KMS-11 (cell line): ENCODE measurements around the gene PRPF40B.
A peak's percentile ranks its signal among the peaks of the same experiment; 100 is the strongest.

Experiments
- H2AFZ ChIP-seq: fragments of 200-600 bp; sonication (generic); 2 replicates; pipeline ENCODE4 v1.6.1; 2016; ENCODE audit warnings: antibody characterized with exemption, mixed run types, low read depth
- H3K27ac ChIP-seq: fragments of 200-600 bp; sonication (generic); 2 replicates; pipeline ENCODE4 v1.6.1; 2016; ENCODE audit warnings: mild to moderate bottlenecking, mixed run types
- H3K27me3 ChIP-seq: fragments of 200-600 bp; sonication (generic); 2 replicates; pipeline ENCODE4 v1.6.1; 2017; ENCODE audit warnings: mild to moderate bottlenecking, low read depth, mixed run types, moderate library complexity; ENCODE audit not compliant: insufficient read depth
- H3K36me3 ChIP-seq: fragments of 200-600 bp; sonication (generic); 2 replicates; pipeline ENCODE4 v1.6.1; 2017; ENCODE audit warnings: mild to moderate bottlenecking, mixed run types; ENCODE audit not compliant: insufficient read depth
- H3K4me1 ChIP-seq: fragments of 200-600 bp; sonication (generic); 2 replicates; pipeline ENCODE4 v1.6.1; 2016; ENCODE audit warnings: mild to moderate bottlenecking, low read depth, mixed run types; ENCODE audit not compliant: poor library complexity, severe bottlenecking
- H3K4me2 ChIP-seq: fragments of 200-600 bp; sonication (generic); 2 replicates; pipeline ENCODE4 v1.7.0; 2016; ENCODE audit warnings: mild to moderate bottlenecking, mixed run types
- H3K4me3 ChIP-seq: fragments of 200-600 bp; sonication (generic); IDR thresholded peaks from 2 replicates; pipeline ENCODE4 v1.6.1; 2017; ENCODE audit warnings: low read depth, low read length, mixed read lengths; ENCODE audit not compliant: insufficient read depth
- H3K79me2 ChIP-seq: fragments of 200-600 bp; sonication (generic); 2 replicates; pipeline ENCODE4 v1.6.1; 2016; ENCODE audit warnings: low read depth, mixed run types; ENCODE audit not compliant: insufficient read depth
- H3K9ac ChIP-seq: fragments of 200-600 bp; sonication (generic); 2 replicates; pipeline ENCODE4 v1.6.1; 2016; ENCODE audit warnings: mild to moderate bottlenecking, mixed run types
- H4K20me1 ChIP-seq: fragments of 200-600 bp; sonication (generic); 2 replicates; pipeline ENCODE4 v1.6.1; 2016; ENCODE audit warnings: mild to moderate bottlenecking, mixed run types; ENCODE audit not compliant: insufficient read depth
- TF ChIP-seq, protein P1 (sequence below): fragments of 200-600 bp; sonication (generic); conservative IDR thresholded peaks from 2 replicates; pipeline ENCODE4 v1.6.1; 2017; ENCODE audit warnings: low read depth, mild to moderate bottlenecking, antibody characterized with exemption, low read length, moderate library complexity, mixed read lengths

PRPF40B gene

DNA sequence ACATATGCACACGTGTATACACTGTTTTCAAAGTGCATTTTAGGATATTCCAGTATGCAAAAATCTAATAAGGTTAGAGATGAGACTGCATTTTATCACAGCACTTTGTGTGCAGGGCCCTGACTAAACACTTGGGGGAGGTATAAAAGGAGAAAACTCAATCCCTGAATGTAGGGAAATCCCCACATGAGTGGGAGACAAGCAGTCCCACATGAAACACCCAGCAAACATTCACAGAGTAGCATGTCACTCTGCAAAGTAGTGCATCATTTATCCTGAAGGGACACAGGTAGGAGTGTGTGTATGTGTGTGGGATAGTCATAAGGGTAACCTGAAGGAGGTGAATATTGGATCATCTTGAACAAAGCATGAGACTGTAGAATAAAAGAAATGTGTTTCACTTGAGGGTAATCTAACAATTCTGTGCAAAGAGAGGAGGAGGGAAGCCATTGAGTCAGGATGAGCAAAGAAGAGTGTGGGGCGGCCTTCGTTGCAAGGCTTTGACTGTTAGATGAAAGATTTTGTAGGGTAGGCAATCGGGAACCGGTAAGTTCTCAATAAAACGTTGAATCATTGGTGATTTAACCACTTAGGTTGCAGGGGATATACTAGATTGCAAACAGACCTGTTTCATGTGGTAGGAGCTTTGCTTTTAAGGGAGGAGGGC, 2.9 kb downstream of the PRPF40B start:
- no peak overlapping the region for H3K4me2 ChIP-seq
- H3K4me1 ChIP-seq, result peaks cover 33% of the 10 kb centered on the region
- no peak overlapping the region for H3K4me3 ChIP-seq
- no peaks in the 10 kb centered on the region for H3K36me3 ChIP-seq
- no peaks in the 10 kb centered on the region for H4K20me1 ChIP-seq
- no peaks in the 10 kb centered on the region for H3K79me2 ChIP-seq
- H3K27ac ChIP-seq, result no peak overlapping the region
- H2AFZ ChIP-seq, result no peak overlapping the region
- TF ChIP-seq, protein P1, sequence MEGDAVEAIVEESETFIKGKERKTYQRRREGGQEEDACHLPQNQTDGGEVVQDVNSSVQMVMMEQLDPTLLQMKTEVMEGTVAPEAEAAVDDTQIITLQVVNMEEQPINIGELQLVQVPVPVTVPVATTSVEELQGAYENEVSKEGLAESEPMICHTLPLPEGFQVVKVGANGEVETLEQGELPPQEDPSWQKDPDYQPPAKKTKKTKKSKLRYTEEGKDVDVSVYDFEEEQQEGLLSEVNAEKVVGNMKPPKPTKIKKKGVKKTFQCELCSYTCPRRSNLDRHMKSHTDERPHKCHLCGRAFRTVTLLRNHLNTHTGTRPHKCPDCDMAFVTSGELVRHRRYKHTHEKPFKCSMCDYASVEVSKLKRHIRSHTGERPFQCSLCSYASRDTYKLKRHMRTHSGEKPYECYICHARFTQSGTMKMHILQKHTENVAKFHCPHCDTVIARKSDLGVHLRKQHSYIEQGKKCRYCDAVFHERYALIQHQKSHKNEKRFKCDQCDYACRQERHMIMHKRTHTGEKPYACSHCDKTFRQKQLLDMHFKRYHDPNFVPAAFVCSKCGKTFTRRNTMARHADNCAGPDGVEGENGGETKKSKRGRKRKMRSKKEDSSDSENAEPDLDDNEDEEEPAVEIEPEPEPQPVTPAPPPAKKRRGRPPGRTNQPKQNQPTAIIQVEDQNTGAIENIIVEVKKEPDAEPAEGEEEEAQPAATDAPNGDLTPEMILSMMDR, result 0 out of 2 replicates have a peak, but pooled peaks have one; percentile 30
- no peaks in the 10 kb centered on the region for H3K27me3 ChIP-seq
- no peak overlapping the region for H3K9ac ChIP-seq

GRCh38 chr12:49626836-49627235, 3.5 kb downstream of the PRPF40B start:
- no peak overlapping the region for H2AFZ ChIP-seq
- no peaks in the 10 kb centered on the region for H3K36me3 ChIP-seq
- no peak overlapping the region for H3K4me2 ChIP-seq
- no peaks in the 10 kb centered on the region for H3K79me2 ChIP-seq
- H3K4me1 ChIP-seq, result peaks cover 27% of the 10 kb centered on the region
- no peaks in the 10 kb centered on the region for H4K20me1 ChIP-seq
- no peak overlapping the region for H3K9ac ChIP-seq
- no peaks in the 10 kb centered on the region for H3K27me3 ChIP-seq
- H3K27ac ChIP-seq, result no peak overlapping the region
- no peak overlapping the region for H3K4me3 ChIP-seq
- TF ChIP-seq, protein P1, result no peak

GRCh38 chr12:49627752-49628360, 4.5 kb downstream of the PRPF40B start:
- no peaks in the 10 kb centered on the region for H3K27me3 ChIP-seq
- TF ChIP-seq, protein P1, result no peak
- no peak overlapping the region for H2AFZ ChIP-seq
- peaks cover 17% of the 10 kb centered on the region for H3K4me1 ChIP-seq
- H3K36me3 ChIP-seq, result no peaks in the 10 kb centered on the region
- no peak overlapping the region for H3K4me2 ChIP-seq
- no peak overlapping the region for H3K9ac ChIP-seq
- no peak overlapping the region for H3K4me3 ChIP-seq
- H3K27ac ChIP-seq, result no peak overlapping the region
- H3K79me2 ChIP-seq, result no peaks in the 10 kb centered on the region
- H4K20me1 ChIP-seq, result no peaks in the 10 kb centered on the region

DNA sequence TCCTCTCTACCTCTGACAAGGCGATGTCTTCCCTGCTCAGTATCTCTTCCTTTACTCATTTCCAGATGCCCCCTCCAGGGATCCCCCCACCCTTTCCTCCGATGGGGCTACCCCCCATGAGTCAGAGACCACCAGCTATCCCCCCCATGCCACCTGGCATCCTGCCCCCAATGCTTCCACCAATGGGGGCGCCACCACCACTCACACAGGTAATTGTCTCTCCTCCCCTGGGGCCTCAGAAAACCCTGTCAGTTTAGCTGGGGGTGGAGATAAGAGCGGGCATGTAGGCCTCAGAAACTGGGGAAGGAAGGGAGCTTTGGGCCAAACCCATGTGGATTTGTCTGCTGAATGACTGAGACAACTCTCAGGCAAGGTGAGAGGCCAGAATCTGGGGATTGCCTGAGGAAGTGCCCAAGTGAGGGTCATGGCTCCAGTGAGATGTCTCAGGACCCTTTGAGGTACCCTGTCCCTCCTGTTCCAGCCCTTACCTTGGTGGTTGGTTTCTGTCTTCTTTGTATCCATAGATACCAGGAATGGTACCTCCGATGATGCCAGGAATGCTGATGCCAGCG, 8.1 kb downstream of the PRPF40B start:
- no peak overlapping the region for H3K27ac ChIP-seq
- H2AFZ ChIP-seq, result no peak overlapping the region
- H3K79me2 ChIP-seq, result no peaks in the 10 kb centered on the region
- H3K36me3 ChIP-seq, result no peaks in the 10 kb centered on the region
- peaks cover 1% of the 10 kb centered on the region for H3K4me1 ChIP-seq
- H3K9ac ChIP-seq, result no peak overlapping the region
- no peak overlapping the region for H3K4me3 ChIP-seq
- H3K27me3 ChIP-seq, result no peaks in the 10 kb centered on the region
- TF ChIP-seq, protein P1, result no peak
- H3K4me2 ChIP-seq, result no peak overlapping the region
- H4K20me1 ChIP-seq, result no peaks in the 10 kb centered on the region
